LNCaP clone FGC (cell line): ENCODE results near the gene LOXL4.

Source experiments
- DNase-seq: peaks from one replicate; pipeline ENCODE4 v3.0.0-alpha.2; 2011; ENCODE audit warnings: low read depth
- H3K4me3 ChIP-seq: 2 replicates; pipeline ENCODE4 v1.5.1; 2011; ENCODE audit warnings: mild to moderate bottlenecking, low read depth, low read length, control low read depth
- CTCF ChIP-seq: IDR thresholded peaks from 2 replicates; pipeline ENCODE4 v1.5.1; 2012; ENCODE audit warnings: mild to moderate bottlenecking; ENCODE audit not compliant: control insufficient read depth, insufficient read depth; ENCODE audit errors: extremely low read depth

LOXL4 gene

GRCh38 chr10:98259606-98260315 is 8.2 kb downstream of the LOXL4 start:
- no peak overlapping the region for H3K4me3 ChIP-seq
- TF ChIP-seq CTCF: no peak
- DNase-seq: no peak

- no peak for TF ChIP-seq CTCF
- H3K4me3 ChIP-seq: no peak overlapping the region
- no peak for DNase-seq
Observed at GRCh38 chr10:98258683-98259454, 9.1 kb downstream of the LOXL4 start.

GRCh38 chr10:98257961-98258360 is 10.0 kb downstream of the LOXL4 start:
- H3K4me3 ChIP-seq: no peak overlapping the region
- DNase-seq: no peak
- no peak for TF ChIP-seq CTCF

- H3K4me3 ChIP-seq: no peak overlapping the region
- no peak for TF ChIP-seq CTCF
- no peak for DNase-seq
Observed at GRCh38 chr10:98257198-98257597, 10.8 kb downstream of the LOXL4 start.

- DNase-seq: no peak
- no peak overlapping the region for H3K4me3 ChIP-seq
- no peak for TF ChIP-seq CTCF
Observed at GRCh38 chr10:98256692-98257091, 11.3 kb downstream of the LOXL4 start.

GRCh38 chr10:98255146-98255877 is 12.7 kb downstream of the LOXL4 start:
- H3K4me3 ChIP-seq: no peak overlapping the region
- TF ChIP-seq CTCF: no peak
- DNase-seq: no peak
